ENCODE results near the gene ITPR2.

The ITPR2 gene

GRCh38 chr12:26571560-26571959 lies 261.4 kb downstream of the ITPR2 start:
- Mint-ChIP-seq H3K4me1 (ENCODE audit: low read depth) (peaks cover 4% of the 10 kb centered on the region), H3K36me3 (ENCODE audit: low read depth) (peaks cover 47% of the 10 kb centered on the region)

GRCh38 chr12:26567126-26567525 lies 265.9 kb downstream of the ITPR2 start:
- no peak overlapping the region for H3K27ac Mint-ChIP-seq
- DNase-seq: no peak
- H3K4me1 Mint-ChIP-seq (ENCODE audit: low read depth): no peaks in the 10 kb centered on the region
- H3K27me3 Mint-ChIP-seq: no peaks in the 10 kb centered on the region
- no peak overlapping the region for H3K4me3 Mint-ChIP-seq
- peaks cover 41% of the 10 kb centered on the region for H3K36me3 Mint-ChIP-seq (ENCODE audit: low read depth)
- H3K9me3 Mint-ChIP-seq: no peaks in the 10 kb centered on the region

More at GRCh38 chr12:26571560-26571959, 261.4 kb downstream of the ITPR2 start:
- no peaks in the 10 kb centered on the region for H3K27me3 Mint-ChIP-seq
- H3K27ac Mint-ChIP-seq: no peak overlapping the region
- no peaks in the 10 kb centered on the region for H3K9me3 Mint-ChIP-seq
- no peak for DNase-seq
- H3K4me3 Mint-ChIP-seq: no peak overlapping the region

- no peaks in the 10 kb centered on the region for H3K9me3 Mint-ChIP-seq
- H3K27me3 Mint-ChIP-seq: no peaks in the 10 kb centered on the region
- H3K27ac Mint-ChIP-seq: no peak overlapping the region
- H3K36me3 Mint-ChIP-seq (ENCODE audit: low read depth): peaks cover 41% of the 10 kb centered on the region
- DNase-seq: no peak
- H3K4me3 Mint-ChIP-seq: no peak overlapping the region
- no peaks in the 10 kb centered on the region for H3K4me1 Mint-ChIP-seq (ENCODE audit: low read depth)
Observed at GRCh38 chr12:26566675-26567074, 266.3 kb downstream of the ITPR2 start.

- Mint-ChIP-seq H3K4me1 (ENCODE audit: low read depth) (no peaks in the 10 kb centered on the region), H3K4me3 (no peak overlapping the region), H3K36me3 (ENCODE audit: low read depth) (peaks cover 37% of the 10 kb centered on the region), H3K27me3 (no peaks in the 10 kb centered on the region), H3K9me3 (no peaks in the 10 kb centered on the region), H3K27ac (no peak overlapping the region)
- DNase-seq: no peak
Observed at GRCh38 chr12:26566186-26566585, 266.8 kb downstream of the ITPR2 start.

- peaks cover 32% of the 10 kb centered on the region for H3K36me3 Mint-ChIP-seq (ENCODE audit: low read depth)
- H3K4me1 Mint-ChIP-seq (ENCODE audit: low read depth): no peaks in the 10 kb centered on the region
- no peaks in the 10 kb centered on the region for H3K9me3 Mint-ChIP-seq
Observed at GRCh38 chr12:26564391-26564790, 268.6 kb downstream of the ITPR2 start.

GRCh38 chr12:26563552-26563951 lies 269.4 kb downstream of the ITPR2 start:
- Mint-ChIP-seq H3K4me3 (no peak overlapping the region), H3K9me3 (no peaks in the 10 kb centered on the region), H3K27me3 (no peaks in the 10 kb centered on the region), H3K27ac (no peak overlapping the region), H3K4me1 (ENCODE audit: low read depth) (no peaks in the 10 kb centered on the region), H3K36me3 (ENCODE audit: low read depth) (peaks cover 26% of the 10 kb centered on the region)
- no peak for DNase-seq

More at GRCh38 chr12:26564391-26564790, 268.6 kb downstream of the ITPR2 start:
- DNase-seq: no peak
- no peak overlapping the region for H3K27ac Mint-ChIP-seq
- H3K27me3 Mint-ChIP-seq: no peaks in the 10 kb centered on the region
- no peak overlapping the region for H3K4me3 Mint-ChIP-seq

GRCh38 chr12:26557326-26557725 lies 275.7 kb downstream of the ITPR2 start:
- Mint-ChIP-seq H3K27ac (no peak overlapping the region), H3K9me3 (no peaks in the 10 kb centered on the region), H3K36me3 (ENCODE audit: low read depth) (peaks cover 41% of the 10 kb centered on the region), H3K27me3 (no peaks in the 10 kb centered on the region), H3K4me3 (no peak overlapping the region), H3K4me1 (ENCODE audit: low read depth) (peaks cover 2% of the 10 kb centered on the region)
- DNase-seq: no peak

GRCh38 chr12:26556916-26557315 lies 276.1 kb downstream of the ITPR2 start:
- Mint-ChIP-seq H3K4me3 (no peak overlapping the region), H3K27ac (no peak overlapping the region), H3K27me3 (no peaks in the 10 kb centered on the region), H3K36me3 (ENCODE audit: low read depth) (peaks cover 38% of the 10 kb centered on the region), H3K4me1 (ENCODE audit: low read depth) (peaks cover 2% of the 10 kb centered on the region), H3K9me3 (no peaks in the 10 kb centered on the region)
- no peak for DNase-seq

- Mint-ChIP-seq H3K27me3 (no peaks in the 10 kb centered on the region), H3K36me3 (ENCODE audit: low read depth) (peaks cover 50% of the 10 kb centered on the region), H3K4me1 (ENCODE audit: low read depth) (peaks cover 2% of the 10 kb centered on the region), H3K4me3 (no peak overlapping the region), H3K9me3 (no peaks in the 10 kb centered on the region), H3K27ac (no peak overlapping the region)
- no peak for DNase-seq
Observed at GRCh38 chr12:26555139-26555538, 277.9 kb downstream of the ITPR2 start.

- Mint-ChIP-seq H3K36me3 (ENCODE audit: low read depth) (peaks cover 50% of the 10 kb centered on the region), H3K9me3 (no peaks in the 10 kb centered on the region), H3K27ac (no peak overlapping the region), H3K27me3 (no peaks in the 10 kb centered on the region), H3K4me3 (no peak overlapping the region), H3K4me1 (ENCODE audit: low read depth) (peaks cover 2% of the 10 kb centered on the region)
- no peak for DNase-seq
Observed at GRCh38 chr12:26554332-26554731, 278.7 kb downstream of the ITPR2 start.

GRCh38 chr12:26551385-26551784 lies 281.6 kb downstream of the ITPR2 start:
- Mint-ChIP-seq H3K9me3 (peaks cover 7% of the 10 kb centered on the region), H3K27me3 (no peaks in the 10 kb centered on the region), H3K4me3 (no peak overlapping the region), H3K27ac (no peak overlapping the region), H3K4me1 (ENCODE audit: low read depth) (peaks cover 2% of the 10 kb centered on the region), H3K36me3 (ENCODE audit: low read depth) (peaks cover 73% of the 10 kb centered on the region)
- no peak for DNase-seq

GRCh38 chr12:26548227-26548626 lies 284.8 kb downstream of the ITPR2 start:
- H3K27me3 Mint-ChIP-seq: no peaks in the 10 kb centered on the region
- no peak overlapping the region for H3K27ac Mint-ChIP-seq
- peaks cover 9% of the 10 kb centered on the region for H3K9me3 Mint-ChIP-seq
- H3K4me3 Mint-ChIP-seq: no peak overlapping the region
- no peaks in the 10 kb centered on the region for H3K4me1 Mint-ChIP-seq (ENCODE audit: low read depth)
- H3K36me3 Mint-ChIP-seq (ENCODE audit: low read depth): peaks cover 67% of the 10 kb centered on the region
- DNase-seq: no peak

GRCh38 chr12:26546535-26547314 lies 286.3 kb downstream of the ITPR2 start:
- H3K4me3 Mint-ChIP-seq: no peak overlapping the region
- no peaks in the 10 kb centered on the region for H3K27me3 Mint-ChIP-seq
- peaks cover 59% of the 10 kb centered on the region for H3K36me3 Mint-ChIP-seq (ENCODE audit: low read depth)
- no peaks in the 10 kb centered on the region for H3K4me1 Mint-ChIP-seq (ENCODE audit: low read depth)
- no peak overlapping the region for H3K27ac Mint-ChIP-seq
- no peak for DNase-seq
- peaks cover 9% of the 10 kb centered on the region for H3K9me3 Mint-ChIP-seq

- H3K4me3 Mint-ChIP-seq: no peak overlapping the region
- no peaks in the 10 kb centered on the region for H3K9me3 Mint-ChIP-seq
- no peak for DNase-seq
- no peak overlapping the region for H3K27ac Mint-ChIP-seq
- no peaks in the 10 kb centered on the region for H3K27me3 Mint-ChIP-seq
- H3K36me3 Mint-ChIP-seq (ENCODE audit: low read depth): peaks cover 54% of the 10 kb centered on the region
- no peaks in the 10 kb centered on the region for H3K4me1 Mint-ChIP-seq (ENCODE audit: low read depth)
Observed at GRCh38 chr12:26539131-26539530, 293.9 kb downstream of the ITPR2 start.

GRCh38 chr12:26537651-26538050 lies 295.3 kb downstream of the ITPR2 start:
- Mint-ChIP-seq H3K4me3 (no peak overlapping the region), H3K27me3 (no peaks in the 10 kb centered on the region)

More at GRCh38 chr12:26537651-26538050, 295.3 kb downstream of the ITPR2 start:
- no peaks in the 10 kb centered on the region for H3K4me1 Mint-ChIP-seq (ENCODE audit: low read depth)
- H3K27ac Mint-ChIP-seq: no peak overlapping the region
- H3K9me3 Mint-ChIP-seq: no peaks in the 10 kb centered on the region
- no peak for DNase-seq
- peaks cover 60% of the 10 kb centered on the region for H3K36me3 Mint-ChIP-seq (ENCODE audit: low read depth)
